HEK293 (cell line): ENCODE measurements around the gene KLHL29.

Experiments used
- CTCF ChIA-PET: fragments of 350-600 bp; formaldehyde crosslinking; extraction: SDS; loops from one replicate; lab custom pipeline; 2021; ENCODE audit warnings: antibody characterized with exemption; lab: Yijun Ruan, JAX
- POLR2A ChIA-PET: fragments of 300-600 bp; formaldehyde crosslinking; extraction: SDS; loops from one replicate; lab custom pipeline; 2020; ENCODE audit warnings: antibody characterized with exemption, inconsistent platforms; lab: Yijun Ruan, JAX
- H3K27ac ChIP-seq: fragments of 200-500 bp; sonication (Bioruptor generic); 2 replicates; pipeline ENCODE4 v1.5.1; 2014; ENCODE audit warnings: low read depth, low read length, control low read depth, inconsistent platforms; ENCODE audit errors: extremely low read depth
- H3K36me3 ChIP-seq, 2 experiments: fragments of 200-500 bp in 1 of 2; sonication (Bioruptor generic) in 1 of 2; 1 replicate in 1 of 2; 2 replicates in 1 of 2; pipeline ENCODE4 v1.5.1; 2014 to 2017; ENCODE audit warnings: inconsistent platforms in 2 of 2, low read length in 2 of 2; ENCODE audit not compliant: control insufficient read depth in 2 of 2, insufficient read depth in 1 of 2
- H3K4me1 ChIP-seq: fragments of 200-500 bp; sonication (Bioruptor generic); 2 replicates; pipeline ENCODE4 v1.5.1; 2014; ENCODE audit warnings: mild to moderate bottlenecking, low read length, inconsistent platforms; ENCODE audit not compliant: control insufficient read depth, insufficient read depth
- H3K4me3 ChIP-seq: 2 replicates; pipeline ENCODE4 v1.5.1; 2011; ENCODE audit warnings: low read depth, mild to moderate bottlenecking, control low read depth, low read length, moderate library complexity
- H3K9me3 ChIP-seq: fragments of 200-500 bp; sonication (Bioruptor generic); 2 replicates; pipeline ENCODE4 v1.5.1; 2014; ENCODE audit warnings: low read depth, low read length, inconsistent platforms; ENCODE audit not compliant: control insufficient read depth, insufficient read depth
- BCL11A ChIP-seq: fragments of 450-650 bp; formaldehyde crosslinking; IDR thresholded peaks from 2 replicates; pipeline ENCODE4 v1.5.1; 2016; ENCODE audit warnings: low read depth, missing biosample characterization, missing genetic modification characterization
- ELK4 ChIP-seq: IDR thresholded peaks from 2 replicates; pipeline ENCODE4 v1.6.1; 2011; ENCODE audit warnings: mild to moderate bottlenecking, low read depth, low read length, borderline replicate concordance
- FEZF1 ChIP-seq: fragments of 450-650 bp; formaldehyde crosslinking; IDR thresholded peaks from 2 replicates; pipeline ENCODE4 v1.5.1; 2016; ENCODE audit warnings: missing biosample characterization, missing genetic modification characterization
- GLI2 ChIP-seq: fragments of 450-650 bp; formaldehyde crosslinking; IDR thresholded peaks from 2 replicates; pipeline ENCODE4; 2017; ENCODE audit warnings: missing biosample characterization, missing genetic modification characterization, low read depth, borderline replicate concordance
- PRDM1 ChIP-seq: fragments of 450-650 bp; formaldehyde crosslinking; IDR thresholded peaks from 2 replicates; pipeline ENCODE4; 2016; ENCODE audit warnings: missing biosample characterization, missing genetic modification characterization
- PRDM6 ChIP-seq: fragments of 450-650 bp; formaldehyde crosslinking; IDR thresholded peaks from 2 replicates; pipeline ENCODE4 v1.5.1; 2017; ENCODE audit warnings: missing biosample characterization, missing genetic modification characterization
- SALL2 ChIP-seq: fragments of 450-650 bp; formaldehyde crosslinking; IDR thresholded peaks from 2 replicates; pipeline ENCODE4 v1.5.0; 2017; ENCODE audit warnings: missing biosample characterization, mild to moderate bottlenecking, missing genetic modification characterization, borderline replicate concordance
- ZBTB17 ChIP-seq: fragments of 450-650 bp; formaldehyde crosslinking; IDR thresholded peaks from 2 replicates; pipeline ENCODE4 v1.5.1; 2016; ENCODE audit warnings: missing biosample characterization, missing genetic modification characterization
- ZNF148 ChIP-seq: fragments of 450-650 bp; formaldehyde crosslinking; IDR thresholded peaks from 2 replicates; pipeline ENCODE4 v1.5.0; 2017; ENCODE audit warnings: missing biosample characterization, missing genetic modification characterization, borderline replicate concordance
- ZNF155 ChIP-seq: fragments of 450-650 bp; formaldehyde crosslinking; IDR thresholded peaks from 2 replicates; pipeline ENCODE4 v1.5.1; 2016; ENCODE audit warnings: missing biosample characterization, missing genetic modification characterization
- ZNF157 ChIP-seq: fragments of 450-650 bp; formaldehyde crosslinking; IDR thresholded peaks from 2 replicates; pipeline ENCODE4 v1.5.1; 2016; ENCODE audit warnings: missing biosample characterization, missing genetic modification characterization
- ZNF248 ChIP-seq: fragments of 450-650 bp; formaldehyde crosslinking; IDR thresholded peaks from 2 replicates; pipeline ENCODE4 v1.5.1; 2017; ENCODE audit warnings: missing biosample characterization, missing genetic modification characterization
- ZNF280D ChIP-seq: fragments of 450-650 bp; formaldehyde crosslinking; IDR thresholded peaks from 2 replicates; pipeline ENCODE4 v1.5.1; 2016; ENCODE audit warnings: missing biosample characterization, missing genetic modification characterization
- ZNF433 ChIP-seq: fragments of 450-650 bp; formaldehyde crosslinking; IDR thresholded peaks from 2 replicates; pipeline ENCODE4 v1.5.1; 2016; ENCODE audit warnings: missing biosample characterization, missing genetic modification characterization, low read depth
- ZNF521 ChIP-seq: fragments of 450-650 bp; formaldehyde crosslinking; IDR thresholded peaks from 2 replicates; pipeline ENCODE4 v1.5.1; 2017; ENCODE audit warnings: missing biosample characterization, mild to moderate bottlenecking, missing genetic modification characterization
- ZNF580 ChIP-seq: fragments of 450-650 bp; formaldehyde crosslinking; IDR thresholded peaks from 2 replicates; pipeline ENCODE4 v1.5.1; 2016; ENCODE audit warnings: missing biosample characterization, missing genetic modification characterization
- ZNF600 ChIP-seq: fragments of 450-650 bp; formaldehyde crosslinking; IDR thresholded peaks from 2 replicates; pipeline ENCODE4 v1.5.1; 2016; ENCODE audit warnings: missing biosample characterization, missing genetic modification characterization
- ZNF626 ChIP-seq: fragments of 450-650 bp; sonication (Bioruptor Pico); formaldehyde crosslinking; IDR thresholded peaks from 2 replicates; pipeline ENCODE4 v1.5.1; 2018; ENCODE audit warnings: missing biosample characterization, missing genetic modification characterization, inconsistent platforms
- ZNF768 ChIP-seq: fragments of 450-650 bp; formaldehyde crosslinking; IDR thresholded peaks from 2 replicates; pipeline ENCODE4 v1.5.1; 2018; ENCODE audit warnings: missing biosample characterization, mild to moderate bottlenecking, missing genetic modification characterization
- ZNF792 ChIP-seq: fragments of 450-650 bp; formaldehyde crosslinking; IDR thresholded peaks from 2 replicates; pipeline ENCODE4 v1.5.1; 2016; ENCODE audit warnings: missing biosample characterization, missing genetic modification characterization
- ZNF830 ChIP-seq: fragments of 450-650 bp; IDR thresholded peaks from 2 replicates; pipeline ENCODE4 v1.5.0; 2018; ENCODE audit warnings: missing biosample characterization, missing genetic modification characterization, low read depth, mild to moderate bottlenecking, moderate library complexity
- ZSCAN23 ChIP-seq: fragments of 450-650 bp; formaldehyde crosslinking; IDR thresholded peaks from 2 replicates; pipeline ENCODE4 v1.5.1; 2016; ENCODE audit warnings: missing biosample characterization, missing genetic modification characterization

Gene KLHL29

GRCh38 chr2:23500836-23501235, 115.9 kb downstream of the KLHL29 start (continued):
- TF ChIP-seq ZNF580 (tag by site-specific recombination) (no peak), ELK4 (no peak), ZNF600 (no peak)

GRCh38 chr2:23502096-23502495, 117.1 kb downstream of the KLHL29 start:
- Histone ChIP-seq H3K9me3 (no peaks in the 10 kb centered on the region), H3K4me1 (peaks cover 4% of the 10 kb centered on the region; the same call in 1 of the 2 replicates), H3K4me3 (no peak overlapping the region), H3K27ac (no peak overlapping the region), H3K36me3 (no peaks in the 10 kb centered on the region)
- ChIA-PET POLR2A (no interaction called here), CTCF (no interaction called here)
- peak; percentile 61 for TF ChIP-seq ZBTB17 (tag by site-specific recombination)
- no peak for TF ChIP-seq PRDM6

GRCh38 chr2:23503097-23503496, 118.1 kb downstream of the KLHL29 start:
- Histone ChIP-seq H3K4me3 (no peak overlapping the region), H3K9me3 (no peaks in the 10 kb centered on the region), H3K4me1 (no peaks in the 10 kb centered on the region), H3K27ac (no peak overlapping the region), H3K36me3 (no peaks in the 10 kb centered on the region)
- ChIA-PET CTCF (no interaction called here), POLR2A (no interaction called here)
- TF ChIP-seq BCL11A (no peak), ZNF830 (tag by site-specific recombination) (no peak), ZNF148 (no peak), SALL2 (tag by site-specific recombination) (no peak), ZNF433 (tag by site-specific recombination) (no peak), ZNF768 (no peak), ZNF248 (tag by site-specific recombination) (no peak), ZSCAN23 (tag by site-specific recombination) (no peak), GLI2 (tag by site-specific recombination) (no peak), ZNF626 (tag by site-specific recombination) (no peak), ZNF280D (no peak), FEZF1 (no peak), ZNF157 (tag by site-specific recombination) (no peak), ZNF155 (tag by site-specific recombination) (no peak), ZNF792 (tag by site-specific recombination) (no peak), ZNF521 (tag by site-specific recombination) (no peak), PRDM1 (tag by site-specific recombination) (no peak)
